Hematopoietic multipotent progenitor cell treated with erythropoietin and hydrocortisone succinate and interleukin-3 and kit ligand, for 6 days (in vitro differentiated cells): ENCODE results near the gene SASH1.
A peak's percentile ranks its signal among the peaks of the same experiment; 100 is the strongest.
"Not testable (repeated sequence)": the region's sequence is repeated elsewhere in the genome, so short reads cannot be mapped to it uniquely, and the experiment has no call there.

Source experiments
- DNase-seq: peaks from one replicate; pipeline ENCODE4 v3.0.0-alpha.2; 2015

SASH1 gene

DNA sequence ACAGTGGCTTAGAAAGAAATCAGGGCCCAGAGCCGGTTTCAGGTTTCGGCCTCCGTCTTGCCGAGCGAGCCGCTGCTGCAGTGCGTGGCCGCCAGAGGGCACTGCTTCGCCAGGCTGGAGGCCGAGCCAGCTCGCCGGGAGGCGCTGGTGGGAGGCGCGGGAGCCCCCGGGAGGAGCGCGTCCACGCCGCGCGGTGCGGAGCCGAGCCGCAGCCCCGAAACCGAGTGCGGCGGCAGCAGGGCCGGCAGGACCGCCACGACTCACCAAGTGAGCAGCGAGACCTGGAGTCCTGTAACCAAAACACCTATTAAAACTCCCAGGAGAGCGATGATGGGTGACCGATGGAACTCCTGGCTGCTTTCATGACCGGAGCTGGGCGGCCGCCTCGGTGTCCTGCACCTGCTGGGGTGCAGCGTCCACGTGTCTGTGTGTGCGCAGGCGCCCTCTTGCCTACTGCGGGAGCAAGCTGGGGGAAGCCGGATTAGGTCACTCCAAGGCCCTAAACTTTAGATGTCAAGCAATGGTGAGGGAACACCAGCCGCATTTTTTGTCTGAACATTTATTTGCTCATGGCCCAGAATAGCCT is 217.3 kb downstream of the SASH1 start:
- DNase-seq = peak; percentile 72

DNA sequence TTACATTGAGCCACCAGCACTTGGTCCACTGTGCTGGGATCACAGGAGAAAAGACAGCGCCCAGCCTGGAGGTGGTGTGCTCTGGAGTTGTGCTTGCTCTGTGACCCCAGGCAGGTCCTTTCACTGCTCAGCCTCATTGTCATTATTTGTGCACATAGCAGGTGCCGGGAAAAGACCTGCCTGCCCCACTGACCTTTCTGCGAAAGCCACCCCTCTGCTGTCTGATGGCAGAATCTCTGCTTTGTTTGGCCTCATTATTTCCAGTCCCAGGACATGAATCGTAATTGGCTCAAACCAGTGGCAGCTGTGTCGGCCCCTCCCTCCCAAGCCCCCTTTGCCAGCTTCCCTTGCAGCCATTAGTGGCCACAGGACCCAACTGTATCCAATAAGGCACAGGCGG is 219.0 kb downstream of the SASH1 start:
- DNase-seq = no peak

DNA sequence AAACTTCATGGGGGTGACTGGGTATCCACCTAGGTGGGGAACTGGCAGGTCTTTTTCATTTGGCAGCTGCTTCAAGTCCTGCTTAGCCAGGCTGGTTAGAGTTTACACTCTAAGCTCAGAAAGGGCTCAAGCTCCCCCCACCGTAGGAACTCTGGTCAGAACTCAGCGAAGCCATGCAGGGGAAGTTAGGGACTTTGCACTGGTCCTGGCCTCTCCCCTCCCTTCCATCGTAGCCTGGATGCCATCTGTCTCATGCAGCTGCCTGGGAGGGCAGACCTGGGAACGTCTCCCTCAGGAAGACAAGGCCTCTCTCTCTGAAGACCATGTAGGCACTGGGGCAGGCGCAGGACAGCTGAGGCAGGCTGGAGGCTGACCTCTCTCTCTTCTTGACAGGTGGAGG is 220.4 kb downstream of the SASH1 start:
- DNase-seq = no peak

DNA sequence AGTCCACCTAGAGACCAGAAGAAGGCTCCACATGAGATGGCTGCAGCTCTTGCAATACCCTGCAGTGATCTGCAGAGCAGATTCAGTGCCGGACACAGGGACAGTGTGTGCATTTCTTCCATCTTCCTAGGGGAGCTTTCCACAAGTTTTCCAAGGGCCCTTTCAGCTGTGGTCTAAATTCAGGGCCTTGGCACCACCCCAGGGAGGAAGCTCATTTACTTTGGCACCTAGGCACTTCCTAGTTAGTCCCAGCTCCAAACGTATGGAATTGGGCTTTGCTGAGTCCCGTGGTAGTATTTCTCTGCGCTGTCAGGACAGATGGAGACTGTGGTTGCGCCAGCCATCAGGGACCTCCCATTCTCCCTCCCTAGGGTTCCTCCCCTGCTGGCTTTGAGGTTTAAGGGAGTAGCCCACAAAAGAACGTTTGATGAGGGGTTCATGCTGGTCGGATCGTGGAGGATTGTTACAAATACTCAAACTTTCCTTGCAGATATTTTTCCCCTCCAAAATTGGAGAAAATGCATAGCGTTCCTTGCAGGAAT is 221.9 kb downstream of the SASH1 start:
- DNase-seq = no peak

DNA sequence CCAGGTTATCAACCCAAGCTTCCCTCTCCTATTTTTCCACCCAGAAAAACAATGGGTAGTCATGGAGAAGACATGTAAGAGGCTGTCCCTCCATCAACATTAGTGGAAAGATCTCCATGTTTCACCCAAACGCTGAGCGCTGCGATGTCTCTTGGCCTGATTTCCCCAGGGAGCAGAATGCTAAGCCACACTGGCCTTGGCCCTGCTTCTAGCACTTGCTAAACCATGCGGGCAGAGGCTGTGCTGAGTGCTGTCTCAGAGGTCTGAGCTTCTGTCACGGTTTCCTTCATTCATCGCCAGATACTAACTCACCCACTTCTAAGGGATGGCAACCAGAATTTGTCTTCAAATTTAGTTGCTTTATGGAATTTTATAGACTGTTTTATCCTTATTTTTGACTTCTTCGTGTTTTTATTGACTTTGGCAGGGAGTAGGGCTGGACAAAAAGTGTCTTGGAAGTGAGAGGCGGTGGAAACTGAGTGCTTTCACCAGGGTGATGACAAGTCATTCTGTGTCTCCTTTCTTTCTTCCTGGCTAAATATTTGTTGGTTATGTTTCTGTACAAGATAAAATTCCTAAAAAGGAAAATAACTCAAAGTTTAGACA is 222.8 kb downstream of the SASH1 start:
- DNase-seq = no peak

DNA sequence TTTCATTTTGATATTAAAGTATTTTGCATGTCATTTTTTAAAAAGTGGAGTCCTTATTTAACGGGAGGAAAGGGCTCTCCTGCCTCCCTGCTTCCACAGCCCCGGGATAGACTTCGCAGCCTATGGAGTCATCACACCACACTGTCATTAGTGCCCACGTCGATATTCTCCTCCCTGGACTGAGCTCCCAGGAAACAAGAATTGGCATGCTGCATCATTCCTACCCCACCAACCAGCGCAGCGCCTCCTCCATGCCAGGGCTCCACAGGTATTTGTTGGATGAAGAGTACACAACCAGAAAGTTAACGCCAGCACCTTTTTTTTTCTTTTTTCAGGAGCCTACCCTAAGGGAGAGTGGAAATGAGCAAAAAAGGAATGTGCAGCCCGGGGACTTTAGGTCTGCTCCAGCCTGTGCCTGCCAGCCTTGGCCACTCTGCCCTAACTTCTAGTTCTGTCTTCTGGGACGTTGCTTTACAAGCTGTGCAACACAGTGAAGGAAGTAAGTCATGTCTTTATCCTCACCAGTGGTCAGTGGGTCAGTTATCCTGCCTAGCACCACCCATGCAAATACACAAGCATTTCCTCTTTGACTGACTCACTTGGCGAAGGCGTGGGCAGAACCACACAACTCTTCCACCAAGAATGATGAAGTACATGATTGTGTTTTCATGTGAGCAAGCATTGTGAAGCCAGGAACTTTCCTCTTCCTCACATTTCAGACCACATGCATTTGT is 223.5 kb downstream of the SASH1 start:
- DNase-seq = peak; percentile 15

DNA sequence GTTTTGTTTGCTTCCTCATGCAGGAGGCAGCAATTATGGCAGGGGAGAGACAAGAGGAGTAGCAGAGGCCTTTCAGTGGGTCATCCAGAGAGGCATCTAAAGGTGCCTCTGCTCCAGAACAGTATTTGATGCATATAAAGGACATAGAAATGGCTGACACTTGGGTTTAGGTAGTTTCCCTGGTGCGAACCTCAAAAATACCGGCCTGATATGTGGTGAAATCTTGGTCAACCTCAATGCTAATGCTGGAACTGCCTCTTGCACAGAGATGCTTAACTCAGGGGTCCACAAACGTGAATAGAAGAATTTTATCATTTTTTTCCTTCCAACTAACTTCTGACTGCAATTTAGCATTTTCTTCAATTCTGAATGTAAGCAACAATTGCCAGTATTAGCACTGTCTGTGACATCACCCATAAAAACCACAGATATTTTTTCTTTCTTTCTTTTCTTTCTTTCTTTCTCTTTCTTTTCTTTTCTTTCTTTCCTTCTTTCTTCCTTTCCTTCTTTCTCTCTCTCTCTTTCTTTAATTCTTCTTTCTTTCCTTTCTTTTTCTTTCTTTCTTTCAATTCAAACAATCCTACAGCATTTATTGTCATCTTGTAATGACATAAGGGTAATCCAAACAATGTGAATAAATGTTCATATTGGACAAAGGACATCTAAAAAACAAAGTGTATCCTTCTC is 224.2 kb downstream of the SASH1 start:
- no peak for DNase-seq

DNA sequence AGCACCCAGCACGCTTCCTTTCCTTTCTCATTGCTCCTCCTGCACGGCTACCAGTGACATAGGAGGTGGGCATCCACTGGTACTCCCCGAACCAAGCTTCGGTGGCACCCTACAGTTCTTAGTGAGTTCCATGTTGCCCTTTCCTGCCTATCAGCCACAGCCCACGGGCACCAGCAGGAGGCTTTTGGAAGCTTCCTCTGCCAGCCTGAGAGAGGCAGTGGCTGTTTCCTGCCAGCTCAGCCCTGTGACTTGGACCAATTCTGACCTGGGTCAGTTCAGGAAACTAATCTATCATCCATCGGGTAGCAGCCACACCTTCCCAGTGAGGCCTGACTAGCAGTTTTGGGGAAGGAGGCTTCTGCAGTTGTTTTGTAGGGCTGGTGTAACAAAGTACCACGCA is 227.8 kb downstream of the SASH1 start:
- no peak for DNase-seq

DNA sequence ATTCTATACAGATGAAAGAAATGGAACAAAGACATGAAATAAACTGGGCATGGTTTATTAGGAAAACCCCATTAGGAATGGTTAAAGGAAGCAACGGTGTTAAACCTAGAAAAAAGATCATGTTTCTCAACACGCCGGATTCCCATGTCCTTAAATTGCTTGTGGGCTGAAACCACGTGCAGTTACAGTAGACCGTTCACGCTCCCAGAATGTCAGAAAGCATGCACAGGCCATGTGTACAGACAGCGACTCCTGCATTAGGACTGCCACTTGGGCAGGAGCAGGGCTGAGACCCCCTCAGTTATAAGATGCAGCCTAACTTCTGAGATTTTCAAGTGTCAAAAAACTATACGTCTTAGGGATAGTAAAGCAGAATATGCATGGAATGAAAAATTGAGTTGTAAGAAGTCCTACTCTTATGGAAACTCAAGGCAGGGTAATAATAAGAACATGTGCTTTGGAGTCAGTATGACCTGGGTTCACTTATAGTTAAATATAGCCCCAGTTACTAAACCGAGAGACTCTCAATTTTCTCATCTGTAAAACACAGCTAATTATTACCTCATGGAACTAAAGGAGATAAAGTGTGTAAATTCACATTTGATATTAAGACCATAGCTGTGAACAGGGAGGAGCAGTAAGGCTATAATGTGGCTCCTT is 230.2 kb downstream of the SASH1 start:
- DNase-seq = no peak

DNA sequence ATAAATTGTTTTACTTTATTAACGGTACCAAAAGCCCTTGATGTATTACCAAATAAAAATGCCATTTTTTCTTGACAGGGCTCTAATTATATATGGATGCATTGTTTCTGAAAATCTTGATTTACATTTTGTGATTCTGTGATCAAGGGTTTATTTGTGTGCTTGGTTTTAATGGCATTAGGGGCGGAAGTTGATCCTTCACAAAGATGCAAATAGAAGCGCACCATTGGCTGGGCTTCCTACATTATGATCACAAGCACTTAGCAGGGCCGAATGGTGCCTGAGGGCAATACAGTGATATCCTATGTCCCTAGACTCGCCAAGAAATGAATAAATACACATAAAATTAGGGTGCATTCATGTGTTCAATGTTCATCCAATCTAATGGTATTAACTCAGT is 231.3 kb downstream of the SASH1 start:
- no peak for DNase-seq

DNA sequence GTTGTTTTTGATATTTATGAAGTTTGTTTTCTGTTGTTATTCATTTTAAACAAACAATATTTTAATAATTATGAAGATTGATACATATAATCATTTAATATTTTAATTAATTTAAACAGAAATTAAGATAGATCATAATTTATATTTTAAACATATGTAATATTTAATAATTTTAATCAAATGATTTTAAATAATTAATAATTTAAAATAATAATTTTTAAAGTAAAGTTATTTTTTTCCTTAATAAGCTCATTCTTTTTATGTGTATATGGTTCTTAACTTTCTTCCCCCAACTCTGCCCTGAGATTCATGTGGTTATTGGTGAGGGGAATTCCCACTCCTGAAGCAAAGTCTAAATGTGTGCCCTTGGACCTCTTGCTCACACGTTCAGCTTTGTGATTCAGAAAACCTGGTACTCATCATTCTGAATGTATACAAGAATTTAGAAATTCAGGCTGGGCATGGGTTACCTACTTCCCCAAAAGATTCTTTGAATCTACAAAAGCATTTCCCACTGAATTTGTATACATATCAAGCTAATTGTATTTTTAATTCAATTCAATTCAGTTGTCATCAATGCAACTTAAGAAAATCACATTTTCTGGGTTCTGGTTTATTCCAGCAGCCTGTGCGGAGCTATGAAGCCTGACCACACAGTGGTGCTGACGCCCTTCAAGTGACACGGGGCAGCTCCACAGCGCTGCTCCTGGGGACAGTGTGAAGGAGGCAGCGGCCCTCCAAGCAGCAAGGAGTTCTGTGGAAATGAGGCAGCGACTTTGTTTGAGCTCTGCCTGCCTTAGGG is 235.2 kb downstream of the SASH1 start:
- peak; percentile 77 for DNase-seq

DNA sequence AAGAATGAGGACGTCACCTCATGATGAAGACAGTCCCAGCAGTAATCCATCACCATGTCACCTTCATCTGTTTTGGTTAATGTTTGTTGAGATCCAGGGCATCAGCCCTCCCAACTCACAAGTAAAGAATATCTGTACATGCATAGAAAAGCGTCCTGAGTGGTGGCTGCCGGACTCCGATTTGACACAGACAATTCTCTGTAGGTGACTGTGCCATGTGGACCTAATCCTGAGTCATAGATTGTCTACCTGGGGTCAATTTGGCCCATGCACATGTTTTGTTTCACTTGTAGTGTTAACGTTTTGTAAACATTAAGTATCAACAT is 235.8 kb downstream of the SASH1 start:
- DNase-seq = no peak

DNA sequence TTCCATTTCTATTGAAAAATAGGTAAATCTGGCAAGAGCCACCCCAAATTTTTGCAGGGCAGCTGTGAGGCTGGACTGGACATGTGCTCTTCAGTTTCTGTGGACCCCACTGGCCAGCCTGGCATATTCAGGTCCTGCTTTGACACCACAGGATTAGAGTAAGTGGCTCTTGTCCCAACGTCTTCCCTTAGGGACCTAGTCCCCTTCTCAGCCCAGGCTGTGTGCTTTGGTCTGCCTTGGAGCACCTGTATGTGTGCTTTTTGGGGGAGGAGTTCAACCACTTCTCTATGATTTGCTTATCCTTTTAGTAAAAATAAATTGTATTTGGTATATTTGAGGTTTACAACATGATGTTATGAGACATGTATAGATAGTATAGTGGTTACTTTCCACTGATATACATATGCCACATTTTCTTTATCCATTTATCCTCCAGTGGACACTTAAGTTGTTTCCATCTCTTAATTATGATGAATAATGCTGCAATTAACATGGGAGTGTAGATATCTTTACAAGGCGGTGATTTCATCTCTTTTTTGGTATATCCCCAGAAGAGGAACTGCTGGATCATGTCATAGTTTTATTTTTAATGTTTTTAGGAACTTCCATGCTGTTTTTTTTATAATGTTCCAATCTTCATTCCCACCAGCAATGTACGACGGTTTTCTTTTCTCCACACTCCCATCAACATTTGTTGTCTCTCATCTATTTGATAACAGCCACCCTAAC is 236.4 kb downstream of the SASH1 start:
- DNase-seq = no peak

DNA sequence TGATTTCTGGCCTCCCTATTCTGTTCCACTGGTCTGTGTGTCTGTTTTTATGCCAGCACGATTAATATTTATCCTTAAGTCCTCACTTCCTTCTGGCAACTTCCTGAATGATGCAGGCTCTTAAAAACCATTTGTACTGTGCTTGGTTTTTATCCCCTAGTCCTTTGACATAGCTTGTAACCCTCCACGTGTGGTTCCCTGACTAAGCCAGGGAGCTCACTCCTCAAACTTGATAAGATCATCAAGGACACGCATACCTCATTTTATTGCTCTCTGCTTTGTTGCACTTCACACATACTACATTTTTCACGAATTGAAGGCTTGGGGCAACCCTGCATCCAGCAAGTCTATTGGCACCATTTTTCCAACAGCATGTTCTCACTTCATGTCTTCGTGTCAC is 237.8 kb downstream of the SASH1 start:
- no peak for DNase-seq

DNA sequence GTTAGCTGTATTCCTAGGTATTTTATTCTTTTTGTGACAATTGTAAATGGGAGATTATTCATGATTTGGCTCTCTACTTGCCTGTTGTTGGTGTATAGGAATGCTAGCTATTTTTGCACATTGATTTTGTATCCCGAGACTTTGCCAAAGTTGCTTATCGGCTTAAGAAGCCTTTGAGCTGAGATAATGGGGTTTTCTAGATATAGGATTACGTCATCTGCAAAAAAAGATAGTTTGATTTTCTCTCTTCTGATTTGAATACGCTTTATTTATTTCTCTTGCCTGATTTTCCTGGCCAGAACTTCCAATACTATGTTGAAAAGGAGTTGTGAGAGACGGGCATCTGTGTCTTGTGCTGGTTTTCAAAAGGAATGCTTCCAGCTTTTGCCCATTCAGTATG is 241.0 kb downstream of the SASH1 start:
- no peak for DNase-seq

DNA sequence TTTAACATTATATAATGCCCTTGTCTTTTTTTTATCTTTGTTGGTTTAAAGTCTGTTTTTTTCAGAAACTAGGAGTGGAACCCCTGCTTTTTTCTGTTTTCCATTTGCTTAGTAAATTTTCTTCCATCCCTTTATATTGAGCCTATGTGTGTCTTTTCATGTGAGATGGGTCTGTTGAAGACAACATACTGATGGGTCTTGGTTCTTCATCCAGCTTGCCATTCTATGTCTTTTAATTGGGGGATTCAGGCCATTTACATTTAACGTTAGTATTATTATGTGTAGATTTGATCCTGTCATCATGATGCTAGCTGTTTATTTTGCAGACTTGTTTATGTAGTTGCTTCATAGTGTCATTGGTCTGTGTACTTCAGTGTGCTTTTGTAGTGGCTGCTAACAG is 243.0 kb downstream of the SASH1 start:
- not testable (repeated sequence) for DNase-seq

DNA sequence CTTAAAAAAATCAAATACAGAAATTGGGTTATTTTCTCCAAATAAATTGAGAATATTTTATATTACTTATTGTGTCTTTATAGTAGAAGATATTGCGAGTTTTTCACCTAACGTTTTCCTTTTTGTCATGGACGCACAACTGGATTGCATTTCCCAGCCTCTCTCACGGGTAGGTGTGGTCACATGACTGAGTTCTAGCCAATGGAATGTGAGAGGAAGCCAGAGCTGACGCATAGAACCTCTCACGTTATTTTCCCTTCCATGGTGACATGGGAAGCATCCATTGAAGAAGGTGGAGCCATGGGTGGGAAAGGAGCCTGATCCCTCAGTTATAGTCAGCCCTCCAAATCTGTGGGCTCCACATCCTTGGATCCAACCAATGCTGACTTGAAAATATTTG is 248.2 kb downstream of the SASH1 start:
- no peak for DNase-seq

DNA sequence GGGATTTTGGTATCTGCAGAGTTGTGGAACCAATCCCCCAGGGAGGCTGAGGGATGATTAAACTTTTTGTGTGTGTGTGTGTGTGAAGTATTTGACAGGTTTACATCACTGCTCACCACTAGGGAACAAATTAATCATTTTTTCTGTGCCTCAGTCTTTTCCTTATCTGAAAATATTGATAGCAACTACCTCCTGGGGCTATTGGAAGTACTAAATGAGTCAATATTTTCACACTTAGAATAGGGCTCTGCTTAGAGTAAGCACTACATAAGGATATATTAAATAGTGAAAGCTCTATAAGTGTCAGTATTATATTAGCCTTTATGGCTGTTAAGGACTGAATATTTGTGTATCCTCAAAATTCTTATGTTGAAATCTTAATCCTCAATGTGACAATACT is 249.0 kb downstream of the SASH1 start:
- no peak for DNase-seq

DNA sequence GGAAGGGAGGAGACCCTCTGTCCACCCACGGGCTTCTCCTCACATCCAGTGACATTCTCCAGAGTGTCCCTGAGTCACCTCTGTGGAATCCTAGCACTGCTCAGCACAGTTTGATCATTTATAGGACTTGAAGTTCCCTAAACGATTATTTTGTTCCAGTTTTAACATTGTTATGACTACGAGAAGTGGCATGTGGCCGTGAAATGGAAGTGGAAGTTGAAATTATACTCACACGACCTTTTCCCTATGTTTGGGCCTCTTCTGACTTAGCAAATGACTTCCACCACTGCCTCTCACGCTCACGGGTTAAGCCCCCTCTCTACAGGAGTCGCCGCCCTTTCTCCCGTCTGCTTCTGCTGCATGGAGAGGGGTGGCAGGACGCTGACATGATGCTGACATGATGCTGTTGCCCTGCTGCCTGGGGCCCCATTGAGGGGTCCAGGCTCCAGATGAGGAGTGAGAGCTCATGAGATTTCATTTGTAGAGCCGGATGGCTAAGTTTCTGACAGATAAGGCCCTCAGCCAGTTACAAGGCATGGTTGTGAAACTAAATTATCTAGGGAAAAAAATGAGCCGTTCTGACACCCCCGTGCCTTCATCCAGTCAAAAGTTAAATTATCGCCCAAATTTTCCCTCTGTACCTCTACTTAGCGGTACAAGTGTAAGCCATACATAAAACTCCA is 250.6 kb downstream of the SASH1 start:
- no peak for DNase-seq

DNA sequence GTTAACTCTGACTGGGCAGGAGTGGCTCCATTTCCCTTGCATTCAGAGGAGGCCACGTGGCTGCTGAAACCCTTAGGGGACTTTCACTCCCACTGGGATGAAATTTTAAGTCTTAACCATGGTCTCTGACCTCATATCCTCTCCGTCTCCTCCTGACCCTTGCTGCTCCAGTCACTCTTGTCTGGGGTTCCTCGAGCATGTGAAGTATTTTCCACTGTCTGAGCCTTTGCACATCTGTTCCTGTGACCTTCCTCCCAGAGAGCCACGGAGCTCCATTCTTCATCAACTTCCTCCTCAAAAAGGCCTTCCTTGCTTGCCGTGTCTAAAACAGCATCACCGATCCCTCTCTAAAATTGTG is 251.2 kb downstream of the SASH1 start:
- no peak for DNase-seq

DNA sequence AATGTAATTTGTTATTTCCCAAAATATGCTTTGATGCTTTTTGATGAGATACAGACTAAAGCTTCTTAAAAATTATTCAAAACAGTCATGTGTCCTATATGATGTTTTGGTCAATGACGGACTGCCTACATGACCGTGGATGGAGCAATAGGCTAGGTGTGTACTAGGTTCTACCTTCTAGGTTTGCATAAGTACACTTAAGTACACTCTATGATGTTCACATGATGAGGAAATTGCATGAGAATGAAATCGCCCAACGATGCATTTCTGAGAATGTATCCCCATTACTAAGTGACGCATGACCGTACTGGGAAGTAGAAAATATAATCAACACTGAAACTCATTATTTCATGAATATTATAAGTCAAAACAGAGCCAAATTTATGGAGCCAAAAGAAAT is 252.9 kb downstream of the SASH1 start:
- DNase-seq = no peak
